CD14-positive monocyte (primary cell): ENCODE measurements around the gene SLC10A7. TPM values are rescaled to one million over a fixed set of nuclear protein-coding genes. Genes with fewer than 3 reads are reported as not detected.

Source experiments
- DNase-seq, 3 donors: peaks; one replicate each; pipeline ENCODE4 v3.0.0-alpha.2; 2011 to 2022
- H2AFZ ChIP-seq: 2 replicates; pipeline ENCODE4 v1.6.0; 2012; ENCODE audit warnings: mild to moderate bottlenecking, low read depth, low read length, inconsistent platforms; ENCODE audit not compliant: insufficient read depth, poor library complexity, severe bottlenecking
- H3K27ac ChIP-seq, 2 donors: 1 replicate in 1 of 2; 2 replicates in 1 of 2; pipeline ENCODE4 v1.5.1; 2012 to 2013; ENCODE audit warnings: low read length in 2 of 2, control low read depth in 1 of 2, inconsistent platforms in 1 of 2, low read depth in 1 of 2, mild to moderate bottlenecking in 1 of 2
- H3K27me3 ChIP-seq, 2 donors: one replicate each; pipeline versions ENCODE4 v1.6.0 to v1.6.1; 2011 to 2013; ENCODE audit warnings: low read length in 2 of 2; ENCODE audit not compliant: control insufficient read depth in 2 of 2, insufficient read depth in 2 of 2
- H3K36me3 ChIP-seq, 2 donors: replicated peaks in 1 of 2; 1 replicate in 1 of 2; 2 replicates in 1 of 2; pipeline versions ENCODE4 v1.5.1 to v1.6.1; 2012 to 2013; ENCODE audit warnings: low read length in 2 of 2, control low read depth in 1 of 2, inconsistent platforms in 1 of 2, mild to moderate bottlenecking in 1 of 2; ENCODE audit not compliant: insufficient read depth in 2 of 2, control insufficient read depth in 1 of 2
- H3K4me1 ChIP-seq, 2 donors: 1 replicate in 1 of 2; 2 replicates in 1 of 2; pipeline versions ENCODE4 v1.5.1 to v1.6.1; 2012 to 2013; ENCODE audit warnings: low read length in 2 of 2, control low read depth in 1 of 2, inconsistent platforms in 1 of 2, mild to moderate bottlenecking in 1 of 2, moderate library complexity in 1 of 2; ENCODE audit not compliant: insufficient read depth in 2 of 2, control insufficient read depth in 1 of 2
- H3K4me2 ChIP-seq: replicated peaks from 2 replicates; pipeline ENCODE3; 2012; ENCODE audit warnings: low read length, moderate library complexity, mild to moderate bottlenecking; ENCODE audit not compliant: poor library complexity, severe bottlenecking; ENCODE audit errors: extremely low read depth
- H3K4me3 ChIP-seq, 3 experiments: fragments of 200-600 bp in 1 of 3; sonication (generic) in 1 of 3; replicated peaks in 1 of 3; 1 replicate in 2 of 3; 2 replicates in 1 of 3; pipeline ENCODE4 v1.5.1; 2011 to 2013; ENCODE audit warnings: low read length in 3 of 3, mild to moderate bottlenecking in 3 of 3, control low read depth in 2 of 3, low read depth in 2 of 3, inconsistent platforms in 1 of 3, moderate library complexity in 1 of 3
- H3K79me2 ChIP-seq: 2 replicates; pipeline ENCODE4 v1.6.0; 2012; ENCODE audit warnings: mild to moderate bottlenecking, control low read depth, inconsistent platforms, low read length, moderate library complexity; ENCODE audit not compliant: insufficient read depth
- H3K9ac ChIP-seq: 2 replicates; pipeline ENCODE4 v1.6.0; 2017; ENCODE audit warnings: low read length, mild to moderate bottlenecking; ENCODE audit not compliant: insufficient read depth, poor library complexity, severe bottlenecking
- H3K9me3 ChIP-seq, 2 donors: replicated peaks in 1 of 2; 1 replicate in 1 of 2; 2 replicates in 1 of 2; pipeline versions ENCODE4 v1.5.1 to v1.6.1; 2012 to 2013; ENCODE audit warnings: low read length in 2 of 2, control low read depth in 1 of 2; ENCODE audit not compliant: control insufficient read depth in 1 of 2, insufficient read depth in 1 of 2
- H4K20me1 ChIP-seq: 2 replicates; pipeline ENCODE4 v1.6.0; 2012; ENCODE audit warnings: mild to moderate bottlenecking, low read length, control low read depth, moderate library complexity; ENCODE audit not compliant: insufficient read depth
- H3K27ac Mint-ChIP-seq, 7 donors: one replicate each; pipeline ENCODE4 v1.8.0; 2020; ENCODE audit warnings: mild to moderate bottlenecking in 7 of 7, mixed read lengths in 7 of 7, moderate library complexity in 6 of 7, inconsistent platforms in 2 of 7
- H3K27me3 Mint-ChIP-seq, 3 donors: one replicate each; pipeline ENCODE4 v1.8.0; 2021 to 2022; ENCODE audit warnings: low read depth in 3 of 3, mild to moderate bottlenecking in 3 of 3, mixed read lengths in 3 of 3, moderate library complexity in 3 of 3, inconsistent platforms in 1 of 3
- H3K36me3 Mint-ChIP-seq, 2 donors: one replicate each; pipeline ENCODE4 v1.8.0; 2020; ENCODE audit warnings: mixed read lengths in 2 of 2, inconsistent platforms in 1 of 2, mild to moderate bottlenecking in 1 of 2
- H3K4me1 Mint-ChIP-seq: one replicate; pipeline ENCODE4 v1.8.0; 2020; ENCODE audit warnings: mild to moderate bottlenecking, mixed read lengths
- H3K4me3 Mint-ChIP-seq, 2 donors: one replicate each; pipeline ENCODE4 v1.8.0; 2020; ENCODE audit warnings: mild to moderate bottlenecking in 2 of 2, mixed read lengths in 2 of 2, moderate library complexity in 1 of 2
- H3K9me3 Mint-ChIP-seq, 7 donors: one replicate each; pipeline ENCODE4 v1.8.0; 2020 to 2022; ENCODE audit warnings: mixed read lengths in 7 of 7, mild to moderate bottlenecking in 6 of 7, moderate library complexity in 6 of 7, inconsistent platforms in 2 of 7
- CTCF ChIP-seq: fragments of 200-600 bp; IDR thresholded peaks from one replicate; pipeline ENCODE4 v1.8.0; 2022; ENCODE audit warnings: antibody characterized with exemption, mild to moderate bottlenecking
- WGBS: methylation state at CpG from one replicate; pipeline ENCODE4 v1.1.5; 2013; ENCODE audit warnings: missing lambda C conversion rate; ENCODE audit not compliant: insufficient coverage; 5-methylcytosine and 5-hydroxymethylcytosine counted together
- intact Hi-C, 2 donors: fragments of 100-400 bp; cut with micrococcal nuclease; formaldehyde crosslinking; loops; one replicate each; pipeline versions ENCODE4 v1.15.0 to v1.15.1; 2023
- polyA plus RNA-seq, 3 donors: library from polyadenylated mRNA; depleted of rRNA in 1 of 3; unstranded in 2 of 3; stranded (reverse) in 1 of 3; fragments of 300-500 nt in 2 of 3; fragments of >200 nt in 1 of 3; fragmentation: Illumina TruSeq in 2 of 3; gene quantifications; 1 replicate in 2 of 3; 2 replicates in 1 of 3; pipeline ENCODE4 v1.2.3, GENCODE V29; 2012 to 2021

Gene SLC10A7
- polyA plus RNA-seq, 3 donors = 6.6 to 8.3 (median 6.8) TPM

- Histone ChIP-seq H3K4me1 (no peaks in the 10 kb centered on the region), H3K27me3 (no peaks in the 10 kb centered on the region), H2AFZ (no peak overlapping the region), H4K20me1 (no peaks in the 10 kb centered on the region), H3K4me2 (no peak overlapping the region), H3K79me2 (no peaks in the 10 kb centered on the region), H3K4me3 (no peak overlapping the region), H3K27ac (no peak overlapping the region), H3K9me3 (no peaks in the 10 kb centered on the region), H3K36me3 (peaks cover 7 to 22% of the 10 kb centered on the region in 2 donors), H3K9ac (no peak overlapping the region)
- Mint-ChIP-seq H3K27me3 (peaks cover 0 to 1% (median 0%) of the 10 kb centered on the region in 3 donors), H3K9me3 (no peaks in the 10 kb centered on the region), H3K4me3 (no peak overlapping the region), H3K27ac (peak overlapping the region in 1 of 7 donors; percentile 53), H3K36me3 (peaks cover 32% of the 10 kb centered on the region in 2 donors), H3K4me1 (no peaks in the 10 kb centered on the region)
- TF ChIP-seq CTCF = no peak
- no peak for DNase-seq
- intact Hi-C loops = no loop called here
- no CpG with 5 or more reads among the region's 1 CpG for WGBS
These were observed 264.2 kb downstream of the SLC10A7 start for GRCh38 chr4:146257511-146257910.

GRCh38 chr4:146256328-146256727 is 265.4 kb downstream of the SLC10A7 start:
- no peaks in the 10 kb centered on the region for H3K79me2 ChIP-seq
- Mint-ChIP-seq H3K36me3 (peaks cover 30 to 32% of the 10 kb centered on the region in 2 donors), H3K27me3 (no peaks in the 10 kb centered on the region), H3K27ac (peak overlapping the region in 1 of 7 donors; percentile 52), H3K4me1 (no peaks in the 10 kb centered on the region), H3K9me3 (no peaks in the 10 kb centered on the region), H3K4me3 (no peak overlapping the region)
- no peak overlapping the region for H2AFZ ChIP-seq
- H3K4me3 ChIP-seq = no peak overlapping the region
- no peak overlapping the region for H3K4me2 ChIP-seq
- no peak for TF ChIP-seq CTCF
- no peaks in the 10 kb centered on the region for H3K4me1 ChIP-seq
- no CpG with 5 or more reads among the region's 1 CpG for WGBS
- H3K27me3 ChIP-seq = no peaks in the 10 kb centered on the region
- H3K27ac ChIP-seq = no peak overlapping the region
- H4K20me1 ChIP-seq = no peaks in the 10 kb centered on the region
- no peak for DNase-seq
- peaks cover 7 to 22% of the 10 kb centered on the region in 2 donors for H3K36me3 ChIP-seq
- intact Hi-C loops = no loop called here
- H3K9ac ChIP-seq = no peak overlapping the region
- no peaks in the 10 kb centered on the region for H3K9me3 ChIP-seq
